K562 (cell line): ENCODE measurements around the gene SH3YL1. TPM values are rescaled to one million over a fixed set of nuclear protein-coding genes. Genes with fewer than 3 reads are reported as not detected.

Source experiments
- BRF1 ChIP-seq: IDR thresholded peaks from 3 replicates; pipeline ENCODE4 v1.6.1; 2011; ENCODE audit warnings: borderline replicate concordance, mild to moderate bottlenecking; ENCODE audit not compliant: insufficient read length; ENCODE audit errors: extremely low read depth
- EWSR1 ChIP-seq: fragments of 450-650 bp; IDR thresholded peaks from 2 replicates; pipeline ENCODE4 v1.6.1; 2018; ENCODE audit warnings: borderline replicate concordance, mild to moderate bottlenecking, low read depth, moderate library complexity; ENCODE audit not compliant: partially characterized antibody
- KHSRP ChIP-seq: fragments of 450-650 bp; IDR thresholded peaks from 2 replicates; pipeline ENCODE4 v1.6.1; 2017
- MYBL2 ChIP-seq, 2 experiments: fragments of 450-650 bp in 1 of 2; sonication (generic) in 1 of 2; formaldehyde crosslinking in 1 of 2; IDR thresholded peaks; 2 replicates each; pipeline versions ENCODE4 v1.6.1 to v1.8.1; 2017 to 2022; ENCODE audit warnings: borderline replicate concordance in 1 of 2, inconsistent platforms in 1 of 2, low read depth in 1 of 2, mild to moderate bottlenecking in 1 of 2, missing genetic modification reagents in 1 of 2, moderate library complexity in 1 of 2
- NFRKB ChIP-seq: fragments of 450-650 bp; IDR thresholded peaks from 2 replicates; pipeline ENCODE4 v1.6.1; 2016; ENCODE audit warnings: low read depth
- NR2C1 ChIP-seq, 2 experiments: fragments of 450-650 bp; IDR thresholded peaks; 2 replicates each; pipeline ENCODE4 v1.6.1; 2017; ENCODE audit warnings: mild to moderate bottlenecking in 2 of 2, antibody characterized with exemption in 1 of 2, inconsistent platforms in 1 of 2, missing compliant biosample characterization in 1 of 2, missing genetic modification characterization in 1 of 2
- THRAP3 ChIP-seq: fragments of 450-650 bp; IDR thresholded peaks from 2 replicates; pipeline ENCODE4 v1.6.1; 2016; ENCODE audit warnings: mild to moderate bottlenecking, inconsistent platforms, borderline replicate concordance
- polyA plus RNA-seq, 8 experiments: library from polyadenylated mRNA; depleted of rRNA in 4 of 8; stranded (reverse) in 5 of 8; unstranded in 3 of 8; fragments of >200 nt; fragmentation: Nextera tagmentation in 2 of 8; fragmentation: Illumina TruSeq in 1 of 8; extraction: Ambion mirVana in 2 of 8; extraction: Trizol in 1 of 8; gene quantifications; 2 replicates each; pipeline versions ENCODE4 v1.2.1 to v1.2.3, GENCODE V29; 2011 to 2014; ENCODE audit warnings: inconsistent platforms in 1 of 8, missing spikeins in 1 of 8
- total RNA-seq, 7 experiments: library from RNA; depleted of rRNA in 6 of 7; stranded (reverse); fragments of >200 nt in 6 of 7; fragmentation: Illumina TruSeq in 2 of 7; extraction: Trizol in 2 of 7; gene quantifications; 2 replicates each; pipeline versions ENCODE4 v1.2.1 to v1.2.3, GENCODE V29; 2011 to 2021; ENCODE audit warnings: low replicate concordance in 1 of 7
- TF ChIP-seq, protein P1 (sequence below), 2 experiments: fragments of 450-650 bp; formaldehyde crosslinking in 1 of 2; IDR thresholded peaks; 2 replicates each; pipeline versions ENCODE4 v1.4.0 to v1.6.1; 2014 to 2020; ENCODE audit warnings: mild to moderate bottlenecking in 2 of 2, borderline replicate concordance in 1 of 2, low read depth in 1 of 2

SH3YL1 gene
- total and polyA plus RNA-seq, 9 of the 15 experiments (the other 6 are each of a cell fraction or from before 2014, with no cell fraction given), result 3.9 to 7.8 (median 5.3) TPM

GRCh38 chr2:179886-180285 is 83.9 kb downstream of the SH3YL1 start (continued):
- TF ChIP-seq, protein P1, sequence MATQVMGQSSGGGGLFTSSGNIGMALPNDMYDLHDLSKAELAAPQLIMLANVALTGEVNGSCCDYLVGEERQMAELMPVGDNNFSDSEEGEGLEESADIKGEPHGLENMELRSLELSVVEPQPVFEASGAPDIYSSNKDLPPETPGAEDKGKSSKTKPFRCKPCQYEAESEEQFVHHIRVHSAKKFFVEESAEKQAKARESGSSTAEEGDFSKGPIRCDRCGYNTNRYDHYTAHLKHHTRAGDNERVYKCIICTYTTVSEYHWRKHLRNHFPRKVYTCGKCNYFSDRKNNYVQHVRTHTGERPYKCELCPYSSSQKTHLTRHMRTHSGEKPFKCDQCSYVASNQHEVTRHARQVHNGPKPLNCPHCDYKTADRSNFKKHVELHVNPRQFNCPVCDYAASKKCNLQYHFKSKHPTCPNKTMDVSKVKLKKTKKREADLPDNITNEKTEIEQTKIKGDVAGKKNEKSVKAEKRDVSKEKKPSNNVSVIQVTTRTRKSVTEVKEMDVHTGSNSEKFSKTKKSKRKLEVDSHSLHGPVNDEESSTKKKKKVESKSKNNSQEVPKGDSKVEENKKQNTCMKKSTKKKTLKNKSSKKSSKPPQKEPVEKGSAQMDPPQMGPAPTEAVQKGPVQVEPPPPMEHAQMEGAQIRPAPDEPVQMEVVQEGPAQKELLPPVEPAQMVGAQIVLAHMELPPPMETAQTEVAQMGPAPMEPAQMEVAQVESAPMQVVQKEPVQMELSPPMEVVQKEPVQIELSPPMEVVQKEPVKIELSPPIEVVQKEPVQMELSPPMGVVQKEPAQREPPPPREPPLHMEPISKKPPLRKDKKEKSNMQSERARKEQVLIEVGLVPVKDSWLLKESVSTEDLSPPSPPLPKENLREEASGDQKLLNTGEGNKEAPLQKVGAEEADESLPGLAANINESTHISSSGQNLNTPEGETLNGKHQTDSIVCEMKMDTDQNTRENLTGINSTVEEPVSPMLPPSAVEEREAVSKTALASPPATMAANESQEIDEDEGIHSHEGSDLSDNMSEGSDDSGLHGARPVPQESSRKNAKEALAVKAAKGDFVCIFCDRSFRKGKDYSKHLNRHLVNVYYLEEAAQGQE (IDR thresholded peaks at IDR 0.05; ENCODE audit: borderline replicate concordance), result no peak
- TF ChIP-seq, protein P1 (CRISPR knock-in tag; IDR thresholded peaks at IDR 0.05; ENCODE audit: low read depth), result no peak
- TF ChIP-seq THRAP3 (no peak), NR2C1 (IDR thresholded peaks at IDR 0.05) (no peak), NR2C1 (tag; IDR thresholded peaks at IDR 0.05) (no peak), KHSRP (no peak), BRF1 (no peak), NFRKB (no peak), MYBL2 (IDR thresholded peaks at IDR 0.05; ENCODE audit: low read depth) (no peak), MYBL2 (CRISPR knock-in tag; IDR thresholded peaks at IDR 0.05; ENCODE audit: borderline replicate concordance) (no peak), EWSR1 (no peak)
